ENCODE data around the gene MICAL2.

The MICAL2 gene

DNA sequence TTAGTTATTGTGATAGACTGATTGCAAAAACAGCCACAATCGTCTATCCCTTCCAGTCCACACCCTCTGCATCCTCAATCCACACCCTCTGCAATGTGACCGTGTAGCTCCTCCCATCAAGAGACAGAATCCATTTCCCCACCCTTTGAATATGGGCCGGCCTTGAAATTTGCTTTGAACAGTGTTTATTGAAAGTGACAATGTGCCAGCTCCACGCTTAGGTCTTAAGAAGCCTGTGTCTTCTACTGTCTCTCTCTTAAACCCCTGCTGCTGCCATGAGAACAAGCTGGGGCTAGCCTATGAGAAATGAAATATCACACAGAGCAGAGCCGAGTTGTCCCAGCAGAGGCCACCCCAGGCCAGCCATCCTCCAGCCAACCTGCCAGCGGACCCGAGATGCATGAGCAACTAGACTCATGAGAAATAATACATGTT lies 22.3 kb upstream of the MICAL2 start:
- TF ChIP-seq, protein P1, sequence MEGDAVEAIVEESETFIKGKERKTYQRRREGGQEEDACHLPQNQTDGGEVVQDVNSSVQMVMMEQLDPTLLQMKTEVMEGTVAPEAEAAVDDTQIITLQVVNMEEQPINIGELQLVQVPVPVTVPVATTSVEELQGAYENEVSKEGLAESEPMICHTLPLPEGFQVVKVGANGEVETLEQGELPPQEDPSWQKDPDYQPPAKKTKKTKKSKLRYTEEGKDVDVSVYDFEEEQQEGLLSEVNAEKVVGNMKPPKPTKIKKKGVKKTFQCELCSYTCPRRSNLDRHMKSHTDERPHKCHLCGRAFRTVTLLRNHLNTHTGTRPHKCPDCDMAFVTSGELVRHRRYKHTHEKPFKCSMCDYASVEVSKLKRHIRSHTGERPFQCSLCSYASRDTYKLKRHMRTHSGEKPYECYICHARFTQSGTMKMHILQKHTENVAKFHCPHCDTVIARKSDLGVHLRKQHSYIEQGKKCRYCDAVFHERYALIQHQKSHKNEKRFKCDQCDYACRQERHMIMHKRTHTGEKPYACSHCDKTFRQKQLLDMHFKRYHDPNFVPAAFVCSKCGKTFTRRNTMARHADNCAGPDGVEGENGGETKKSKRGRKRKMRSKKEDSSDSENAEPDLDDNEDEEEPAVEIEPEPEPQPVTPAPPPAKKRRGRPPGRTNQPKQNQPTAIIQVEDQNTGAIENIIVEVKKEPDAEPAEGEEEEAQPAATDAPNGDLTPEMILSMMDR (IDR thresholded peaks at IDR 0.05; ENCODE audit: low read depth, low read length, missing control alignments) = no peak
- DNase-seq (ENCODE audit: low read depth) = no peak
- no peak overlapping the region for H3K4me3 ChIP-seq (ENCODE audit: low read depth, low read length)

DNA sequence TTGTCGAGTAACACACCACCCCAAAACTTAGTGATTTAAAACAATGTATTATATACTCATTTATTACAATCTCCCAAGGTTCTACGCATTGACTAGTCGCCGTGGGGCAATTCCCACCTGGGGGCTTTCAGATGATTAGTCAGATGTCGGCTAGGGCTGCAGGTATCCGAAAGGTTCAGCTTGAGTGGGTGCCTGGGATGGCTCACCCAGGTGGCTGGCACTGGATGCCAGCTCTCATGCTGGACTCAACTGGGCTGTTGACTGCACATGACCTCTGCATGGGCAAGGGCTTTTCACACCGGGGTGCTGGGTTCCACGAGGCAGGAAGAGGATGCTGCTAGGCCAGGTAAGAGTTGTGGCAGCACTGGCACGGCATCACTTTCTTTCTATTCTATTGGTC lies 21.9 kb upstream of the MICAL2 start:
- no peak overlapping the region for H3K4me3 ChIP-seq (ENCODE audit: low read depth, low read length)
- TF ChIP-seq, protein P1 (IDR thresholded peaks at IDR 0.05; ENCODE audit: low read depth, low read length, missing control alignments) = no peak
- no peak for DNase-seq (ENCODE audit: low read depth)

DNA sequence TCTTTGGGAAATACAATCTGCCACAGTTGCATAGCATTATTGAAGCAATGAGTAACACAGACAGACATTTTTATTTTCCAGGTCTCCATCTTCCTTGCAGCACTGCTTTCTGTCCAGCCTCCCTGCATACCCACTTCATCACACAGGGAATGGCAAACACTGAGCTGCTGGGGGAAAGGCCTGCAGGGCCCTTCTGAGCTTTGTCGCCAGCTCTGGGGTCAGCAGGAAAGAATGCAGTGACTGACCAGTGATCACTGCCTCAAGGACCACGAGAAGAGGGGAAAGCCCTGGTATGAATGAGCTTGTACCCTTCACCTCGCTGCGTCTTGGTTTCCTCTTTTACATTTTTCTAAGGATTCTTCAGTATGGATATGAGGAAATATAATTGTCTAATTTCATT lies 21.3 kb upstream of the MICAL2 start:
- H3K4me3 ChIP-seq (ENCODE audit: low read depth, low read length) = no peak overlapping the region
- DNase-seq (ENCODE audit: low read depth) = no peak
- TF ChIP-seq, protein P1 (IDR thresholded peaks at IDR 0.05; ENCODE audit: low read depth, low read length, missing control alignments) = no peak

DNA sequence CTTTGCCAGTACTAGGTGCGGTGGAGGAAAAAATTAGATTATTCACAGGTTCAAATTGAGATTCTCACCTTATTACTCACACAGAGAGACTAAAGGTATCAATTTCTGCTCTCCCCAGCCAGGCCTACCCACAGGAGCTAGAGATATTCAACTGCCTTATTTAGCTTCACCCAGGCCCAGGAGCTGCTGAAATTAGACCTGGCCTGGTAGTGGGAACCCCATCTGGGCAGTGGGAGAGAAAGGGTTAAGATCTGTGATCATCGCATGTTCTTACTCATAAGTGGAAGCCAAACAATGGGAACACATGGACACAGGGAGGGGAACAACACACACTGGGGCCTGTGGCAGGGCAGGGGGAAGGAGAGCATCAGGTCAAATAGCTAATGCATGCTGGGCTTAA lies 20.9 kb upstream of the MICAL2 start:
- H3K4me3 ChIP-seq (ENCODE audit: low read depth, low read length) = no peak overlapping the region
- TF ChIP-seq, protein P1 (IDR thresholded peaks at IDR 0.05; ENCODE audit: low read depth, low read length, missing control alignments) = no peak
- DNase-seq (ENCODE audit: low read depth) = no peak

DNA sequence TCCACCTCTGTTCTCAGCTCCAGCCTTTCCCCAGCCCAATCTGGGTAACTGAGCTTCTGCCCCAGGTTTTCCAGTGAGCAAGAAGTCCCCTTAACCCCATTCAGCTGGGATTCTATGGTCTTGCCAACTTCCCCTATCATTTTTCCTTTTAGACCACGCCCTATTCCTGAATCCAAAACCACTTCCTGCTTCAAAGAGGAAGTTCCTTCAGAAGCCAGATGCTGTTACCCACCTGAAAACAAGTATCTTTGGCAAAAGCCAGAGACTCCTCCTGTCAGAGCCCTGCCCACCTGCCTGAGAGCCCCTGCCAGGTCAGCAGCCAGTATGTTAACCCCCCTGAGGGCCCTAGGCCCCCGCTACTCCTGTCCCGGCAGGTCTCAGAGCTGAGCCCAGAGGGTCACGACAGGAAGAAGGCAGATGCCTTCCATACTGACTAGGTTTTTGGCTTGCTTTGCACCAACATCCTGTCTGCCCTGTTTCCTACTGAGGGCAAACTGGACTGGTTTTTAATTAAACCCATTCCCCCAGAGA lies 20.3 kb upstream of the MICAL2 start:
- DNase-seq (ENCODE audit: low read depth) = no peak
- no peak overlapping the region for H3K4me3 ChIP-seq (ENCODE audit: low read depth, low read length)
- TF ChIP-seq, protein P1 (IDR thresholded peaks at IDR 0.05; ENCODE audit: low read depth, low read length, missing control alignments) = no peak

DNA sequence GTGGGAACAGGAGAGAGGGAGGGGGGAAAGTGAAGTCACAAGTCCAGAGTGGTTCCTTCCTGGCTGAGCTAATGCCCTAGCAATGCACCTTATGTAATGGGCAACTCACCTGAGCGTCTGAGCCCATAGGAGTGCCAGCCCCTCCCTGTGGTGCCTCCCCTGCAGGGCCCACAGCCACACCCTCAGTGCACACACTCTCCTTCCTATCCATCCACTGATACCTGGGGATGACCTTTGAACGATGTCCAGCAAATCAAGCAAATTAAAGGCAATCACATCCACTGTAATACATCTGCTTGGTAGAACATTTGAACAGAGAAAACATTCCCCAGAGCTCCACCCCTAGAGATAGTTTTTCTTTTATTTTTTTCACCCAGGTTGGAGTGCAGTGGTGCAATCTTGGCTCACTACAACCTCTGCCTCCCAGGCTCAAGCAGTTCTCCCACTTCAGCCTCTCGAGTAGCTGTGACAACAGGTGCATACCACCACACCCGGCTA lies 19.6 kb upstream of the MICAL2 start:
- H3K4me3 ChIP-seq (ENCODE audit: low read depth, low read length) = no peak overlapping the region
- DNase-seq (ENCODE audit: low read depth) = no peak
- TF ChIP-seq, protein P1 (IDR thresholded peaks at IDR 0.05; ENCODE audit: low read depth, low read length, missing control alignments) = no peak

DNA sequence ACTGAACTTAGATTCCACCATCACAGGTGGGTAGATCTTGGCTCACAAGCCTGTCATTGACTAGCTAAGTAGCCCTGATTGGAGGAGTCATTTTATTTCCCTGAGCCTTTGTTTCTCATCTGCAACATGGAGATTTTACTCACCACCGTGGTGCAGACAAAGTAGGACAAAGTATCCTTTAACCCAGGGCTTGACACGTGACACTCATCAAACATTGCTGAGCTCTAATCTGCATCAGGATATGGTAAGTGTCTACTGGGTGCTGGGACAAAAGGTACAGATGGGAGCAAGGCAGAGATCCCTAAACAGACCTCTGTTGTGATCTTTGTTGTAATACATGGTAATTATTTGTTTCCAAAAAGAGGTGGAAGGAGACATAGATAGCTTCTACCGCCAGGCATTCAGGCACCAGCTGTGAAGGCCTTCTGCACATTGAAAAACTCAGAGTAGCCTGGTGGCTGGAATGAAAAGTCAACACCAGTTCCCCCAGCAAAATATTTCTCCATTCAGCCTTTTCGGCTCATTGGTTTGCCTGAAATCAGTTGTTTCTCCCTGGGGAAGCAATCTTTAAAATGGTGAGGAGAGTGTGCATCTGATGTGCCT lies 18.3 kb upstream of the MICAL2 start:
- TF ChIP-seq, protein P1 (IDR thresholded peaks at IDR 0.05; ENCODE audit: low read depth, low read length, missing control alignments) = no peak
- DNase-seq (ENCODE audit: low read depth) = no peak
- no peak overlapping the region for H3K4me3 ChIP-seq (ENCODE audit: low read depth, low read length)

All from GM12864 (cell line).